ENCODE measurements around the gene SRD5A1. TPM values are rescaled to one million over a fixed set of nuclear protein-coding genes. Genes with fewer than 3 reads are reported as not detected.

SRD5A1 gene
- total RNA-seq, 1 donor from 2014 or later = 21.6 TPM

DNA sequence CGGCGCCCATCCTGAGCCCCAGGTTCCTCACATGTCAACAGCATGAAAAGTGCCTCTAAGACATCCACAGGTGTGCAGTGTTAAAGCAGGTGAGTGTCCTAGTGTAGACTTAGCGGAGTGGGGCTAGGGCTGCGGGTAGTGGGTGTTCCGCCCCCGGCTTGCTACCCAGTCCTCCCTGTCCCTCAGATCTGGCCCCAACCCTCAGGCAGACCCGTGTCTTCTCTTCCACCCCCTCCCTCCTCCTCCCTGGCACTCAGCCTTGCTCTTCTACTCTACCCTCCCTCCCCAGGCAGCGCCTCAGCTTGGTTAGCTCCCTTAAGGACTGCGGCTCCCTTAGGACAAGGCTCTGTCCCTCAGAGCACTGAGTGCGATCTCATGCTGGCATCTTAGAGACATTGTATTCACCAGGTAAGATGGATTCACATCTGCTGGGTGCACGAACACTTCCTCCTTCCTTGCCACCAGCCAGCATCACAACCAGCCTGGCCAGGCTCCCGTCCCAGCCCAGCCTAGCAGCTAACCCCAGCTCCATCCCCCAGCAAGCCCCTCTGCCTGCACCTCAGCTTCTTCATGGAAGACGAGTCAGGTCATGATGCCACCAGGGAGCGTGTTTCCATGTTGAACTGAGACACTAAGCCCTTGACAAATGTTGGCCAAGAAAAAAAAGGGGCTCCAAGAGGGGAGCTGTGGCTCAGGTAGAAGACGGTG lies 47.1 kb upstream of the SRD5A1 start:
- no peaks in the 10 kb centered on the region for H3K36me3 Mint-ChIP-seq (ENCODE audit: low read depth, unreplicated experiment)
- no peaks in the 10 kb centered on the region for H3K9me3 Mint-ChIP-seq (ENCODE audit: unreplicated experiment)
- peaks cover 10% of the 10 kb centered on the region for H3K27me3 Mint-ChIP-seq (ENCODE audit: unreplicated experiment)
- TF ChIP-seq, protein P1, sequence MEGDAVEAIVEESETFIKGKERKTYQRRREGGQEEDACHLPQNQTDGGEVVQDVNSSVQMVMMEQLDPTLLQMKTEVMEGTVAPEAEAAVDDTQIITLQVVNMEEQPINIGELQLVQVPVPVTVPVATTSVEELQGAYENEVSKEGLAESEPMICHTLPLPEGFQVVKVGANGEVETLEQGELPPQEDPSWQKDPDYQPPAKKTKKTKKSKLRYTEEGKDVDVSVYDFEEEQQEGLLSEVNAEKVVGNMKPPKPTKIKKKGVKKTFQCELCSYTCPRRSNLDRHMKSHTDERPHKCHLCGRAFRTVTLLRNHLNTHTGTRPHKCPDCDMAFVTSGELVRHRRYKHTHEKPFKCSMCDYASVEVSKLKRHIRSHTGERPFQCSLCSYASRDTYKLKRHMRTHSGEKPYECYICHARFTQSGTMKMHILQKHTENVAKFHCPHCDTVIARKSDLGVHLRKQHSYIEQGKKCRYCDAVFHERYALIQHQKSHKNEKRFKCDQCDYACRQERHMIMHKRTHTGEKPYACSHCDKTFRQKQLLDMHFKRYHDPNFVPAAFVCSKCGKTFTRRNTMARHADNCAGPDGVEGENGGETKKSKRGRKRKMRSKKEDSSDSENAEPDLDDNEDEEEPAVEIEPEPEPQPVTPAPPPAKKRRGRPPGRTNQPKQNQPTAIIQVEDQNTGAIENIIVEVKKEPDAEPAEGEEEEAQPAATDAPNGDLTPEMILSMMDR (IDR thresholded peaks at IDR 0.05; ENCODE audit: unreplicated experiment) = no peak
- H3K27ac Mint-ChIP-seq (ENCODE audit: unreplicated experiment) = no peak overlapping the region
- no peak for DNase-seq (ENCODE audit: low spot score)
- peaks cover 13% of the 10 kb centered on the region for H3K4me1 Mint-ChIP-seq (ENCODE audit: unreplicated experiment)
- H3K4me3 Mint-ChIP-seq (ENCODE audit: unreplicated experiment) = no peak overlapping the region

DNA sequence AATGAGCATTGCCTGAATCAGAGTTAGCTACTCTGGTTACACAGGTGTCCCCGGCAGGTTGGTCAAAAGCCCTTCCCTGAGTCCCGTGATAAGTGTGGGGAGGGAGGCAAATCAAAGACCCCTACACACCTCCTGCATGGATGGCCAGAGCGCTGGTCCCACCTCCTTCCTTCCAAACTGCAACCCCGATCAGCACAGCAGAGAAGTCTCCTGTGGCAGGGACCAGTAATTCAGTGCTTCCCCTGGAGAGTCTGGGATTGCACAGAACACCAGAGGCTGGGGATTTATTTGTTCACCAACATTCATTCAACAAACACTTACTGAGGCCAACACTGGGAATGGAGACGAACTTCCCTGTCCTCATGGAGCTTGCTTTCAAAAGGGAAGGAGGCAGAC lies 46.6 kb upstream of the SRD5A1 start:
- TF ChIP-seq, protein P1 (IDR thresholded peaks at IDR 0.05; ENCODE audit: unreplicated experiment) = no peak
- Mint-ChIP-seq H3K27ac (ENCODE audit: unreplicated experiment) (no peak overlapping the region), H3K4me3 (ENCODE audit: unreplicated experiment) (no peak overlapping the region), H3K4me1 (ENCODE audit: unreplicated experiment) (peaks cover 13% of the 10 kb centered on the region), H3K36me3 (ENCODE audit: low read depth, unreplicated experiment) (no peaks in the 10 kb centered on the region), H3K9me3 (ENCODE audit: unreplicated experiment) (no peaks in the 10 kb centered on the region), H3K27me3 (ENCODE audit: unreplicated experiment) (peaks cover 10% of the 10 kb centered on the region)
- no peak for DNase-seq (ENCODE audit: low spot score)

DNA sequence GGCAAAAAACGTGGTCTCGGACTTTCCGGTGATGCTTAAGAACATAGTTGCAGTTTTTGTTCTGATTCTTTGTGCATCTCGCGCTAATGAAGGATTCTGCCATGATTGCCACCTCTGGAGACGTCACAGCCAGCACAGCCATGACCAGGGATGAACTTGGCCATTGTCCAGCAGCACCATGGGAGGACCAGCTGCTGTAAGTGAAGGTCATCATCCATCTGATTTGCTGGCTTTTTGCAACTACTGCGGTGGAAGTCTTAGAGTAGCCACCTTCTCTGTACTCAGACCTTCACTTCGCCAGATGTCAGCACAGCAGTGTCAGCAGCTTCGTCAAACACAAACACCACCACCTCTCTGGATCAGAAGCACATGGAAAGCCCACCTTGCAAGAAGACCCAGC lies 46.1 kb upstream of the SRD5A1 start:
- H3K27me3 Mint-ChIP-seq (ENCODE audit: unreplicated experiment) = peaks cover 10% of the 10 kb centered on the region
- TF ChIP-seq, protein P1 (IDR thresholded peaks at IDR 0.05; ENCODE audit: unreplicated experiment) = no peak
- H3K27ac Mint-ChIP-seq (ENCODE audit: unreplicated experiment) = no peak overlapping the region

DNA sequence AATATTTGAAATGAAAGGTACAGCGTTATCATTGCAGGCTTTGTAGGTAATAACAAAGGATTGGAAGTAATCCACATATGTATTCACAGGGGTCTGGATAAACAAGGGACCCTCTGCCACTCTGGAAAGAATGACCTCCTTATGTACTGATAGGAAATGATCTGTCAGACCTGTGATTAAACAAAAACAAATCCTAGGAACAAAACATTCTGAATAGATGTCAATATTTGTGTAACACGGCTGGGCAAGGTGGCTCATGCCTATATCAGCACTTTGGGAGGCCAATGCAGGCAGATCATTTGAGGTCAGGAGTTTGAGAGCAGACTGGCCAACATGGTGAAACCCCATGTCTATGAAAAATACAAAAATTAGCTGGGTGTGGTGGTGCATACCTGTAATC lies 42.7 kb upstream of the SRD5A1 start:
- Mint-ChIP-seq H3K4me3 (ENCODE audit: unreplicated experiment) (no peak overlapping the region), H3K27ac (ENCODE audit: unreplicated experiment) (no peak overlapping the region), H3K36me3 (ENCODE audit: low read depth, unreplicated experiment) (peaks cover 4% of the 10 kb centered on the region), H3K9me3 (ENCODE audit: unreplicated experiment) (no peaks in the 10 kb centered on the region), H3K4me1 (ENCODE audit: unreplicated experiment) (no peaks in the 10 kb centered on the region), H3K27me3 (ENCODE audit: unreplicated experiment) (no peaks in the 10 kb centered on the region)
- DNase-seq (ENCODE audit: low spot score) = no peak
- TF ChIP-seq, protein P1 (IDR thresholded peaks at IDR 0.05; ENCODE audit: unreplicated experiment) = no peak

More for the DNA sequence above, 46.1 kb upstream of the SRD5A1 start:
- Mint-ChIP-seq H3K4me1 (ENCODE audit: unreplicated experiment) (peaks cover 13% of the 10 kb centered on the region), H3K9me3 (ENCODE audit: unreplicated experiment) (no peaks in the 10 kb centered on the region), H3K4me3 (ENCODE audit: unreplicated experiment) (no peak overlapping the region), H3K36me3 (ENCODE audit: low read depth, unreplicated experiment) (no peaks in the 10 kb centered on the region)
- no peak for DNase-seq (ENCODE audit: low spot score)

DNA sequence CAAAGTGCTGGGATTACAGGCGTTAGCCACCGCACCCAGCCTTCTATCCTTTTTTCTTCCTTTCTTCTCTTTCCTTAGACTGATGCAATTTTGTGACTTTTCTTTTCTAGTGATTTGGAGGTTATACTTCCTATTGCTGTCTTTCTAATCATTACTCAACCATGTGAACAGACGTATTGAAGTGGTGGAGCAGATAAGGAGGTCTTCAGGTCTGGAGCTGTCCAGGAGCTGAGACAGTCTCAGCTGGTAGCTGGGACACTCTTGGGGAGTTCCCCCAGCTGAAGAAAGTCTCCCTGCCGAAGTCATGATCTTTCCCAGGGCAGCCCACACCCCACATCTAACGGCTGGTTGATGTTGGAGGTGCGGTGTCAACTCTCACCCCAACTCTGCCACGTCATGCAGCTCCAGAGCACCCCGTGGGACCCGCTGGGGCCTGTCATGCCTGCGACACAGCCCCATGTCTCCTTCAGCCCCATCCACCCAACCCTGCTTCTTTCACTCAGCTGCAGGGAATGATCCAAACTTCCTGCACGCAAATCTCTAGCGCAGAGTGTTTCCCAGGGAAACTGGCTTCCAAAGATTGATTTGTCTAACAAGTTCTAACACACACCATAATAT lies 41.5 kb upstream of the SRD5A1 start:
- no peaks in the 10 kb centered on the region for H3K27me3 Mint-ChIP-seq (ENCODE audit: unreplicated experiment)
- H3K9me3 Mint-ChIP-seq (ENCODE audit: unreplicated experiment) = no peaks in the 10 kb centered on the region
- H3K36me3 Mint-ChIP-seq (ENCODE audit: low read depth, unreplicated experiment) = peaks cover 8% of the 10 kb centered on the region
- no peaks in the 10 kb centered on the region for H3K4me1 Mint-ChIP-seq (ENCODE audit: unreplicated experiment)
- no peak overlapping the region for H3K27ac Mint-ChIP-seq (ENCODE audit: unreplicated experiment)
- DNase-seq (ENCODE audit: low spot score) = no peak
- TF ChIP-seq, protein P1 (IDR thresholded peaks at IDR 0.05; ENCODE audit: unreplicated experiment) = no peak
- no peak overlapping the region for H3K4me3 Mint-ChIP-seq (ENCODE audit: unreplicated experiment)

All from endothelial cell (in vitro differentiated cells).